HG03558 (cell line): ENCODE data around the gene SAP130.
"Not testable (repeated sequence)": the region's sequence is repeated elsewhere in the genome, so short reads cannot be mapped to it uniquely, and the experiment has no call there.

Source experiments
- ATAC-seq: cut with Tn5 transposase; IDR thresholded peaks from one replicate; pipeline ENCODE4 v1.9.1; 2021; ENCODE audit warnings: moderate number of reproducible peaks; ENCODE audit not compliant: unreplicated experiment; ENCODE audit errors: extremely low read depth

SAP130 gene

DNA sequence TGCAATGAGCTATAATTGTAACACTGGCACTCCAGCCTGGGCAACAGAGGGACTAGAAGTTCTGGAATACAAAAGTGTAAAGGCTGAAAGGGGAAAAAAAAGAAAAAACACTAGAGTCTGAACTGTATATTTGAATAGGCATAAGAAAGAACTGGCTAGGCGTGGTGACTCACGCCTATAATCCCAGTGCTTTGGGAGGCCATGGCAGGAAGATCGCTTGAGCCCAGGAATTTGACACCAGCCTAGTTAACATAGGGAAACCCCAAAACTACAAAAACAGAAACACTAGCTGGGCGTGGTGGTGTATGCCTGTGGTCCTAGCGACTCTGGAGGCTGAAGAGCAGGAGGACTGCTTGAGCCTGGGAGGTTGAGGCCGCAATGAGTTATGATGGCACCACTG, 70.6 kb downstream of the SAP130 start:
- no peak for ATAC-seq

- ATAC-seq = no peak
These were observed 73.0 kb downstream of the SAP130 start for GRCh38 chr2:127954857-127955256.

- no peak for ATAC-seq
These were observed 74.0 kb downstream of the SAP130 start for GRCh38 chr2:127953849-127954248.

DNA sequence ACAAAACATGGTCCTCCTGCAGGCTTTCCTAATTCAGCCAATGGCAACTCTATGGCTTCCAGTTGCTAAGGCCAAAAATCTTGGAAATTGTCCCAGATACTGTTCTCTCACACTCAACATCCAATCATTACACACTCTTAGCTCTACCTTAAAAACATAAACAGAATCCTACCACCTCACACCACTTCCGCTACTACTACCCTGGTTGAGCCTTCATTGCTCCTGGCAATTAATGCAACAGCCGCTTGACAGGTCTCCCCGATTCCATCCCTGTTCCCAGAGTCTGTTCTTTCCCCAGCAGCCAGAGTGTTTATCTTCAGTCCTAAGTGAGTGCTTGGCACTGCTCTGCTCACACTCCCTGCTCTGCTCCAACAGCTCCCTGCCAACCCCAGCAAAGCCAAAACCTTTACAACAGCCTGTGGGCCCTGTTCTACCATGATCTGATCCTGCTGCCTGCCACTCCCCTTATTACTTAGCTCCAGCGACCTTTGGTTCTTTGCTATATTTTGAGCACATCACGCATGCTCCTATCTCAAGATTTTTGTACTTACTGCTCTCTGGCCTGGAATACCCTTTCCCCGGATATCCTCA, 74.6 kb downstream of the SAP130 start:
- no peak for ATAC-seq

GRCh38 chr2:127951026-127951425, 76.8 kb downstream of the SAP130 start:
- no peak for ATAC-seq

GRCh38 chr2:127950264-127950663, 77.6 kb downstream of the SAP130 start:
- no peak for ATAC-seq

GRCh38 chr2:127945281-127945680, 82.6 kb downstream of the SAP130 start:
- ATAC-seq = no peak

DNA sequence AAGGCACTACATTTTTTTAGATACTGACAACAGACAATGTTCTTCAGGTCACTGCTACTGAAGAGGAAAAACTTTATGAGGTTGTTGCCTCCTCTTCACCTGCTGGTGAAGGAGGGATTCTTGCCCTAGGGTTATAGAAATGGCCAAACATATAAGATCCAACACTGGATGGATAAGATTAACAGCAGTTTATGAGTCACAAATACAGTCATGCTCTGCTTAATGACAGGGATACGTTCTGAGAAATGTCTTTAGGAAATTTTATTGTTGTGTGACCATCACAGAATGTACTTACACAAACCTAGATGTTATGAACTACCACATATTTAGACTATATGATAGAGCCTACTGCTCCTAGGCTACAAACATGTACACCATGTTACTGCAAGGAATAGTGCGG, 84.7 kb downstream of the SAP130 start:
- ATAC-seq = no peak

GRCh38 chr2:127942002-127942401, 85.9 kb downstream of the SAP130 start:
- no peak for ATAC-seq

DNA sequence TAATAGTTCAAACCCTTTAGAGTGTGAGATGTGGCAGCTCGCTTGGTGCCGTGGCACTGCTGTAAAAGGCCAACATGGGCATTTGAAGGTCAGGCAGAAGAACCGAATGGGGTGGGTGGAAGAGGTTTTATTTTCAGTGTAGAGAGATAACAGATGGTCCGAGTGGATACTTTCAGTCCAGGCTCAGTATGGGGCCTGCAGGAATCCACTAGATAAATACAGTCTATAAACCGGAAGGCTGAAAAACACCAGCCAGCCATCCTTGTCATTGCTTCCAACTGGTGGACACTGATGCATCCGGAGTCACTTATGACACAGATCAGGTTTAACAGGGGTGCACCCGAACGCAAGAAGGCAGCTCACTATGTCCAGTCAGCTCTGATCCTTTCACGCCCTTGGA, 86.4 kb downstream of the SAP130 start:
- no peak for ATAC-seq

DNA sequence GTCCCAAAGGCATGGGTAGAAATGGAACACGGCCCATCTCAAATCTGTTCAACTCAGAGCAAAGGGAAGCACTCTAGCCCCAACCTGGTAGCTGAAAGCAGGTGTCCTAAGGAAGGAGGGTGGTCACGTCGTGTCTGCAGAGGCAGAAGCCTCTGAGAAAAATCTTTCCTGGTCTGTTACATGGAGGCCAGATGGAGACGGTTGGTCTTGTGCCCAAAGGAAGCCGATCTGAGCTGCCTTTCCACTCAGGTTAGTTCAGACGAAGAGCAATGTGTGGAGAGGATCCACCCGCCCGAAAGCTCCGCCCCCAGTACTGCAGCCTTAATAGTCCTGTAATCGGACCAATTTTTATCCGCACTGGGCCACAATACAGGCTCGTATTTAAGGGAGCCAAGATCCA, 87.2 kb downstream of the SAP130 start:
- no peak for ATAC-seq

- ATAC-seq = no peak
These were observed 92.5 kb downstream of the SAP130 start for GRCh38 chr2:127935337-127935736.

GRCh38 chr2:127932199-127932876, 95.5 kb downstream of the SAP130 start:
- ATAC-seq = no peak

DNA sequence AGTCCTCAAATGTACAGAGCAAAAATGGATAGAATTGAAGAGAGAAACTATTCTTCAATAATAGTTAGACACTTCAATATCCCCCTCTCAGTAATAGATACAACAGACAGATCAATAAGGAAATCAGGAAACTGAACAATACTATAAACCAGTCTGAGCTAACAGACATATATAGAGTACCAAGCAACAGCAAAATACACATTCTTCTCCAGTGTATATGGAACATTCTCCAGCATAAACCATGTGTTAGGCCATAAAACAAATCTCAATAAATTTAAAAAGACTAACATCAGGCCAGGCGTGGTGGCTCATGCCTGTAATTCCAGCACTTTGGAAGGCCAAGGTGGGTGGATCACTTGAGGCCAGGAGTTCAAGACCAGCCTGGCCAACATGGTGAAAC, 98.4 kb downstream of the SAP130 start:
- no peak for ATAC-seq

DNA sequence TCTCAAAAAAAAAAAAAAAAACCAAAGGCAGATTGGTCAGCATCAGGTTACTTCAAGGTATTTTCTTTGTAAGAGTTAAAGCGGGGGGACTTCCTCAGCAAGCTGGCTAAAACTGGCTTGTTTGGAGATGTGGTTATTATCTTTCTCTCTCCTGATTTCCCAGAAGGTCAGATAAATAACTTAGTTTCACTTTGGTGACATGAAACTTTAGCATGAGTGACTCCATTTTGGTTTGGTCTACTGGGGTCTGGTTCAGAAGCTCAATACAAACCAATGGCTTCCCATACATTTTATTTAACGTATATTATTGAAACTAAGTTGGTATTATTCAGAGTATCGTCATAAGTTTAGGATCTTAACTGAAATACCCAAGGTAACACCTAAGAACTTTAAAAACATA, 100.5 kb downstream of the SAP130 start:
- no peak for ATAC-seq

- no peak for ATAC-seq
These were observed 109.9 kb downstream of the SAP130 start for GRCh38 chr2:127917916-127918315.

DNA sequence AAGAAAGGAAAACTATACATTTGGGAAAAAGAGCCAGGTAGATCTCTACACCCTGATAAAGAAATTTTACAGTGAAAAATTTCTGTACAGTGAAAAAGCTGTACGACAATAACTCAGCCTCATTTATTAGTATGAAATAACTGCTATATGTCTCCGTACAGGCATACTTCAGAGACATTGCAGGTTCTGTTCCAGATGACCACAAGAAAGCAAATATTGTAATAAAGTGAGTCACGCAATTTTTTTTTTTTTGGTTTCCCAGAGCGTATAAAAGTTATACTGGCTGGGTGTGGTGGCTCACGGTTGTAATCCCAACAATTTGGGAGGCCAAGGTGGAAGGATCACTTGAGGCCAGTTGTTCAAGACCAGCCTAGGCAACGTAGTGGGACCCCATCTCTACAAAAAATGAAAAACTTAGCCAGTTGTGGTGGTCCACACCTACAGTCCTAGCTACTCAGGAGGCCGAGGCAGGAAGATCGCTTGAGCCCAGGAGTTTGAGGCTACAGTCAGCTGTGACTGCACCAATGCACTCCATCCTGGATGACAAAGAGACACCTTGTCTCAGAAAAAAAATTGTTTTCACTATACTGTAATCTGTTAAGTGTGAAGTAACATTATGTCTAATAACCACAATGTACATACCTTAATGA, 113.9 kb downstream of the SAP130 start:
- no peak for ATAC-seq

- ATAC-seq = no peak
These were observed 116.1 kb downstream of the SAP130 start for GRCh38 chr2:127911737-127912136.

- ATAC-seq = no peak
These were observed 117.4 kb downstream of the SAP130 start for GRCh38 chr2:127910415-127910814.

- no peak for ATAC-seq
These were observed 118.8 kb downstream of the SAP130 start for GRCh38 chr2:127909019-127909418.

DNA sequence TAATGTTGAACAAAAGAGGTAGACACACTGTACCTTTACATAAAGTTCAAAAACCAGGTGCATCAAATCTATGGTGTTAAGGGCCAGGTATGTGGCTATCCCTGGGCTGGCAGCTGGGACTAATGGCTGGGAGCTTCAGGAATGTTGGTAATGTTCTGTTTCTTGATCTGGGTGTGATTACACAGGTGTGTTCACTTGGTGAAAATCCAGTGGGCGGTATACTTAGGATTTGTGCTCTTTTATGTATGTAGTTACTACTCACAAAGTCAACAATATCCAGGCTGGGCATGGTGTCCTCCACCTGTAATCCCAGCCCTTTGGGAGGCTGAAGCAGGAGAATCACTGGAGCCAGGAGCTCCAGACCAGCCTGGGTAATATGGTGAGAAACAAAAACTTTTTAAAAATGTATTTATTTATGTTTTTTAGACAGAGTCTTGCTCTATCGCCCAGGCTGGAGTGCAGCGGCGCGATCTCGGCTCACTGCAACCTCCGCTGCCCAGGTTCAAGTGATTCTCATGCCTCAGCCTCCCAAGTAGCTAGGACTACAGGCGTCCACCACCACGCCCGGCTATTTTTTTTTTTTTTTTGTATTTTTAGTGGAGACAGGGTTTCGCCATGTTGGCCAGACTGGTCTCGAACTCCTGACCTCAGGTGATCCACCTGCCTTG, 120.0 kb downstream of the SAP130 start:
- ATAC-seq = not testable (repeated sequence)
